ENCODE data around the gene TRANK1. TPM values are rescaled to one million over a fixed set of nuclear protein-coding genes. Genes with fewer than 3 reads are reported as not detected.
"Not testable (repeated sequence)": the region's sequence is repeated elsewhere in the genome, so short reads cannot be mapped to it uniquely, and the experiment has no call there.

TRANK1 gene
- total RNA-seq, 1 donor from 2014 or later: 4.0 TPM

GRCh38 chr3:36893137-36893557 is 51.7 kb downstream of the TRANK1 start:
- peak; percentile 23 to 88 for DNase-seq (ENCODE audit: low read depth in 2 of 2)

GRCh38 chr3:36892457-36893136 is 52.3 kb downstream of the TRANK1 start:
- no peak for DNase-seq (ENCODE audit: low read depth in 2 of 2)

GRCh38 chr3:36891701-36892160 is 53.1 kb downstream of the TRANK1 start:
- no peak for DNase-seq (ENCODE audit: low read depth in 2 of 2)

GRCh38 chr3:36891097-36891496 is 53.8 kb downstream of the TRANK1 start:
- not testable (repeated sequence) for DNase-seq (ENCODE audit: low read depth in 2 of 2)

- DNase-seq (ENCODE audit: low read depth in 2 of 2): no peak
These were observed 54.6 kb downstream of the TRANK1 start for GRCh38 chr3:36890261-36890660.

- no peak for DNase-seq (ENCODE audit: low read depth in 2 of 2)
These were observed 63.1 kb downstream of the TRANK1 start for GRCh38 chr3:36881735-36882134.

- DNase-seq (ENCODE audit: low read depth in 2 of 2): not testable (repeated sequence)
These were observed 65.0 kb downstream of the TRANK1 start for GRCh38 chr3:36879842-36880241.

GRCh38 chr3:36877930-36878685 is 66.7 kb downstream of the TRANK1 start:
- DNase-seq (ENCODE audit: low read depth in 2 of 2): no peak

- no peak for DNase-seq (ENCODE audit: low read depth in 2 of 2)
These were observed 68.5 kb downstream of the TRANK1 start for GRCh38 chr3:36876181-36876936.

- no peak for DNase-seq (ENCODE audit: low read depth in 2 of 2)
These were observed 69.5 kb downstream of the TRANK1 start for GRCh38 chr3:36875397-36875796.

- DNase-seq (ENCODE audit: low read depth in 2 of 2): no peak
These were observed 70.4 kb downstream of the TRANK1 start for GRCh38 chr3:36874424-36874823.

- no peak for DNase-seq (ENCODE audit: low read depth in 2 of 2)
These were observed 73.3 kb downstream of the TRANK1 start for GRCh38 chr3:36871379-36872126.

- peak; percentile 51 to 69 for DNase-seq (ENCODE audit: low read depth in 2 of 2)
These were observed 76.0 kb downstream of the TRANK1 start for GRCh38 chr3:36868614-36869436.

- DNase-seq (ENCODE audit: low read depth in 2 of 2): no peak
These were observed 77.0 kb downstream of the TRANK1 start for GRCh38 chr3:36867810-36868209.

- peak in 1 of 2 donors; percentile 7 for DNase-seq (ENCODE audit: low read depth in 2 of 2)
These were observed 78.5 kb downstream of the TRANK1 start for GRCh38 chr3:36866368-36866767.

GRCh38 chr3:36864180-36865053 is 80.4 kb downstream of the TRANK1 start:
- DNase-seq (ENCODE audit: low read depth in 2 of 2): peak in 1 of 2 donors; percentile 8

- DNase-seq (ENCODE audit: low read depth in 2 of 2): no peak
These were observed 82.6 kb downstream of the TRANK1 start for GRCh38 chr3:36862076-36862755.

GRCh38 chr3:36859494-36859893 is 85.4 kb downstream of the TRANK1 start:
- no peak for DNase-seq (ENCODE audit: low read depth in 2 of 2)

- DNase-seq (ENCODE audit: low read depth in 2 of 2): no peak
These were observed 92.8 kb downstream of the TRANK1 start for GRCh38 chr3:36852071-36852470.
